HG03175 (cell line): ENCODE results near the gene NBPF1.
"Not testable (repeated sequence)": the region's sequence is repeated elsewhere in the genome, so short reads cannot be mapped to it uniquely, and the experiment has no call there.

Source experiments
- ATAC-seq: cut with Tn5 transposase; IDR thresholded peaks from one replicate; pipeline ENCODE4 v1.9.1; 2021; ENCODE audit warnings: mild to moderate bottlenecking, moderate library complexity; ENCODE audit not compliant: unreplicated experiment

The NBPF1 gene

DNA sequence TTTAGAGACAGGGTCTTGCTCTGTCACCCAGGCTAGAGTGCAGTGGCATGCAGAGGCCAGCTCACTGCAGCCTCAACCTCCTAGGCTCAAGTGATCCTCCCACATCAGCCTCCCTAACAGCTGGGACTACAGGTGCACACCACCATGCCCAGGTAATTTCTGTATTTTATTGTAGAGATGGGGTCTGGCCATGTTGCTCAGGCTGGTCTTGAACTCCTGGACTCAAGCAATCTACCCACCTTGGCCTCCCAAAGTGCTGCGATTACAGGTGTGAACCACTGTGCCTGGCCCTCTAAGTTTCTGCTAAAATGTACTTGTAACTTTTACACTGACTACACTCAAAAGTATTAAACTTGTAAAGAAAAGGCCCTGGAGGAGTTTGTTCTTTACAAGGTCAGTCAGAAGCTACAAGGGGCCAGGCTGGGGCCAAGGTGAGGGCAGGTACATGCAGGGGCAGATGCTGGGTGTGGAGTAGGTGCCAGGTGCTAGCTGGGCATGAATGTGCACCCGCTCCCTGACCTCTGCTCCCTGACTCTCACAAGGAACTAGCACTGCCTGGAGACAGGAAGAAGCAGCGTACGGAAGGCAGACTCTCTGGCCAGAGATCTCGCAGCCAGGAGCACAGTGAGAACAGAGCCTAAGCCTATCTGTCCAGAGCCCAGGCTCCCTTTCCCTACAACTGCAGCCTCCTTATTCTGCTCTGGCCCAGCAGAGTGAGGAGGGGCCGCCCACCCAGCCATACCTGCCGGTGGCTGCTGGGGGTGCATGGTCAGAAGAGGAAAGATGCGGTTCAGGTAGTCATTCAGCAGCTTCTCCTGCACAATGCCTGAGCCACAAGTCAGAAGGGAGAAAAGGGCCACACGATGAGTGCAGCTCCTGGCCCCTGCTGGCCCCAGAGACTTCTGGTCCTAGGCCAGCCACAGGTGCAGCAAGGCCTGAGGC, 28.9 kb upstream of the NBPF1 start:
- ATAC-seq: not testable (repeated sequence)

DNA sequence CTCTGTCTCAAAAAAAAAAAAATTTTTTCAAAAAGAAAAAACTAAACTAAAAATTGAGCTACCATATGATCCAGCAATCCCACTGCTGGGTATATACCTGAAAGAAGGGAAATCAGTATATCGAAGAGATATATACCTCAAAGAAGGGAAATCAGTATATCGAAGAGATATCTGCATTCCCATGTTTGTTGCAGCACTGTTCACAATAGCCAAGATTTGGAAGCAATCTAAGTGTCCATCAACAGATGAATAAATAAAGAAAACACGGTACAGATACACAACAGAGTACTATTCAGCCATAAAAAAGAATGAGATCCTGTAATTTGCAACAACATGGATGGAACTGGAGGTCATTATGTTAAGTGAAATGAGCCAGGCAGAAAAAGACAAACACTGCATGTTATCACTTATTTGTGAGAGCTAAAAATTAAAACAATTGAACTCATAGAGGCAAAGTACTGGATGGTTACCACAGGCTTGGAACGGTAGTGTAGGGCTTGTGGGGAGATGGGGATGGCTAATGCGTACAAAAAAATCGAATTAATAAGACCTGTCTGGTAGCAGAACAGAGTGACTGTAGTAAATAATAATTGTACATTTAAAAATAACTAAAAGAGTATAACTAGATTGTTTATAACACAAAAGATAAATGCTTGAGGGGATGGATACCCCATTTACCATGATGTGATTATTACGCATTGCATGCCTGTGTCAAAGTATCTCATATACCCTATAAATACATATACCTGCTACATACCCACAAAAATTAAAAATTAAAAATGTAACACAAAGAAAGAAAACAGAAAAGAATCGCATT, 28.0 kb upstream of the NBPF1 start:
- not testable (repeated sequence) for ATAC-seq

DNA sequence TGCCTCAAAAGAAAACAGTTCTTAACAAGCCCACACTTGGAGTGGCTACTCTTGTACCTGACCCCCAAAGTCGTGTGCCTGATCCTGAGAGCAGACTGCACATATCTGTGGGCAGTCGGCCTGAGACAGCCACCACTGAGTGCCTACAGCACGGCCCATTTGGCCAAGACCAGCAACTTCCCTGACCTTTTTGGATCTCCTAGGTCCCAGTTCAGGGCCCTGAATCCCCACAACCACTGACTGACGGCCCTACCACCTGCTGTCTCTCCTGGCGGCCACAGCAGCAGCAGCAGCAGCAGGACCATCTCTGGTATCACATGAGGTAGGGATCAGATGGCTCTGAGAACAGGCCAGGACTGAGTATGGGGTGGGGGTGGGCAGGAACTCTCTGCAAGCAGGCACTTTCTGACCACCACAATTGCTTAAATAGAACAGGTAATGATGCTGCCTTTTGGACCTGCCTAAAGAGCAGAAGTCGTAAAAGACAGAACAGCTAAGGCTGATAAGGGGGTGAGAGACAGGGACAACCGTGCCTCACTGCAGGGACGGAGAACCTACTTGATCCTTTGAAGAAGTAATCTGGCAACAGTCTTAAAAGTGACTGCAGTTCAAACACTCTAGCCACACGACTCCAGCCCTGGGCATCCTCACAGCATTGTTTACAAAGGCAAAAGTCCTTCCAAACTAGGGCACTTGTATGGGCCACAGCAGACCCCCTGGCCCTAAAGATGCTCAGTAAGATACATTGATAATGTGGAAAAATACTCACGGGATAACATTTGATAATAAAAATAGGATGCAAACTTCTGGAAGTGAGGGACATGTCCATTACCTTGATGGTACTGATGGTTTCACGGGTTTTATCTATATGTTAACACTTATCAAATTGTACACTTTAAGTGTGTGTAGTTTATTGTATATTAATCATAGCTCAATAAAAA, 26.0 kb upstream of the NBPF1 start:
- not testable (repeated sequence) for ATAC-seq

DNA sequence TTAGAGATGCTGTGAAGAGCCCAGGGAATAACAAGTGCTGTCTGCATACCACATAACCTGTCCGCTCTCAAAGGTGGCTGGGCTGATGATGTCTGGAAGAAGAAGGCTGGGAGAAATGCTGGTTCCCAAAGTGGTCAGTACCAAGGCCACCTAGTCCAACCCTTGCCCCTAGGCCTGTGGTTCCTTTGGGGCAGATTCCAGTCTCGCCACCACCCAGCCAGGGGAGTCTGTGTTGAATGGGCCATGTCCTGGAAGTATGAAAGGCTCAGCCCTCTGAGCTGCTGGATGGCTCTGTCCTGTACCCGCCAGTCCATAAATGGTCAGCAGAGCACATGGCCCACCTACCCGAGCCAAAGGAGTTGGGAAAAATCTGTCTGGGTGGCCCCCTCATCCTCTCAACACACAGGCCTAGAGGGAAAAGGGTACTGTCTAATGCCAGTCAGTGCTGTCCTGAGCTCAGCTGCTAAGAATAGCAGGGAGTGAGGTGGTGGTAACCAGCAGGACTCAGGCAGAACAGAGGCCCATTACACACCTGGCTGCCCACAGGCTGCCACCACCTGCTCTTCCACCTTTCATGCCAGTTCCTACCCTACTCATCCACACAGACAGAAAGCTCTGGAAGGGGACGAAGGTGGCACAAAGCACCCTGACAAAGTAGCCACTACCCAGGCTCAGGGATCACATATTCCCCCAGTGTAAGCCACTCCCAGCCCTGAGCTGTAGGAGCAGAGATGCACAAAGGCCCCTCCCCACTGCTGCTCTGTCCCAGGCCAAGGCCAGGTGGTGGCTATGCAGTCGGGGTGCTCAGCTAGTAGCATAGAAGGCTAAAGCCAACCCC, 24.8 kb upstream of the NBPF1 start:
- ATAC-seq: not testable (repeated sequence)

DNA sequence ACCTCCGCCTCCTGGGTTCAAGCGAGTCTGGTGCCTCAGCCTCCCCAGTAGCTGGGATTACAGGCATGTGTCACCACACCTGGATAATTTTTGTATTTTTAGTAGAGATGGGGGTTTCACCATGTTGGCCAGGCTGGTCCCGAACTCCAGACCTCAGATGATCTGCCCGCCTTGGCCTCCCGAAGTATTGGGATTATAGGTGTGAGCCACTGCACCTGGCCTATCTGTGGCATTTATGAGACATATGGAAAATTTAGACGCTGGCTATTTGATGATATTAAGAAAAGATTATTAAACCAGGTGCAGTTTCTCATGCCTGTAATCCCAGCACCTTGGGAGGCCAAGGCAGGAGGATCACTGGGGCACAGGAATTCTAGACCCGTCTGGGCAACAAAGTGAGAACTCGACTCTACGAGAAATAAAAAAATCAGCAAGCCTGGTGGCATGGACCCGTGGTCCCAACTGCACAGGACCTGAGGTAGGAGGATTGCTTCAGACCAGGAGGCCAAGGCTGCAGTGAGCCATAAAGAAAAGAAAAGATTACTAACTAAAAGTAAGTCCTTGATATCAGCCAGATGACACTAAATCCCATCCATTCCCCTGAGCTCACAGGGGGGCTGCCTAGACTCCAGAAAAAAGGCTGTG, 23.3 kb upstream of the NBPF1 start:
- not testable (repeated sequence) for ATAC-seq

DNA sequence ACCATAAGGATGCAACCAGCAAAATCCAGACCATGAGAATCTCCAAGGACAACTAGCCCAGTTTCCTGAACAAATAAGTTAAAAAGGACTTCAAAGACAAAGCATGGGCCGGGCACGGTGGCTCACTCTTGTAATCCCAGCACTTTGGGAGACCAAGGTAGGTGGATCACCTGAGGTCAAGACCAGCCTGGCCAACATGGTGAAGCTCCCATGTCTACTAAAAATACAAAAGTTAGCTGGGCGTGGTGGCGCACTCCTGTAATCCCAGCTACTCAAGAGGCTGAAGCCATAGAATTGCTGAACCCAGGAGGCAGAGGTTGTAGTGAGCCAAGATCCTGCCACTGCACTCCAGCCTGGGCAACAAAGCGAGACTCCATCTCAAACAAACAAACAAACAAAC, 22.6 kb upstream of the NBPF1 start:
- not testable (repeated sequence) for ATAC-seq

DNA sequence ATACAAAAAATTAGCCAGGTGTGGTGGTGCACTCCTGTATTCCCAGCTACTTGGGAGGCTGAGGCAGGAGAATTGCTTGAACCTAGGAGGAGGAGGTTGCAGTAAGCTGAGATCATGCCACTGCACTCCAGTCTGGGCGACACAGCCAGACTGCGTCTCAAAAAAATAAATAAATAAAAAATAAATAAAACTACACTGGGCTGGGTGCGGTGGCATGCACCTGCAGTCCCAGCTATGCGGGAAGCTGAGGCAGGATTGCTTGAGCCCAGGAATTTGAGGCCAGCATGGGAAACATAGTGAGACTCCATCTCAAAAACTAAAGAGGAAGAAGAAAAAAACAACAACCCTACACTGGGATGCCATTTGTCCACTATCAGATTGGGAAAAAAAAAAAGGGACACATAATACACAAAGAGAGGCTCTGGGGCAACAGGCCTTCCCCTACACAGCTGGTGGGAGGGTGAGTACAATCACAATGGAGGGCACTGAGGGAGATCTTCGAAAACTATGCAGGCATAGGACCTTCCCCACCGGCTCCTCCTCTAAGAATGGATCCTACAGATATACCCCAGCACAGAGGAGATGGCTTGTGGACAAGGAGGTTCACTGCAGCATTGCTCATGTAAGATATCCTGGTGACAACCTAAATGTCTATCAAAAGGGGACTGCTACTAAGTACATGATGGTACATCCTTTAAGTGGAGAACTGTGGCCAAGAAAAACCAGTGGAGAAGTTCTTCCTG, 20.3 kb upstream of the NBPF1 start:
- not testable (repeated sequence) for ATAC-seq

DNA sequence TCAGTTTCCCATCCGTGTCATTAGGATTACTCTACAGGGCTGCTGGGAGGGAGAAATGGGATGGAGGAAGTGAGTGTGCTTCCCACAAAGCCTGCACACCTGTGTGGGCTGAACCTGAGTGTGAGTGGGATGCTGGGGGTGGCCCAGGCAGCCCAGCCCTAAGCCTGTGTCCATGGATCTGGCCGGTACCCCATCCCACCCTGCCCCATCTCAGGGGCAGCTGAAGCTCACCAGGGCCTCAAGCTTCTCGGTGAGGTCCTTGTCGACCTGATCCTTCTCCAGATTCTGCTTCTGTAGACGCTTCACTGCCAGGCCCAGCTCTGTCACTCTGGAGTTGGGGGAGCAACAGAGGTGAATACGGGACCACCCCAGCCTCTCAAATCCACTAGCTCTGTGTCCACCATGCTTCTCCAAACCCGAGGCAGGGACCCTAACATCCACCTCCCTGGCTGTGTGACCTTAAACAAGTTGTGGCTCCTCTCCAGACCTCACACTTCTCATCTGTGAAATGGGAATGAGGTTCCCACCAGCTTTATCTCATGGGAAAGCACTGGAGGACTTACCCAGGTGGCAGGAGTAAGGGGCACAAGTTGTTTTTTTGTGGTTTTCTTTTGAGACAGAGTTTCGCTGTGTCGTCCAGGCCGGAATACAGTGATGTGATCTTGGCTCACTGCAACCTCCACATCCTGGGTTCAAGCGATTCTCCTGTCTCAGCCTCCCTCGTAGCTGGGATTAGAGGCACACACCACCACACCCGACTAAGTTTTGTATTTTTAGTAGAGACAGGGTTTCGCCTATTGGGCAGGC, 18.9 kb upstream of the NBPF1 start:
- not testable (repeated sequence) for ATAC-seq

DNA sequence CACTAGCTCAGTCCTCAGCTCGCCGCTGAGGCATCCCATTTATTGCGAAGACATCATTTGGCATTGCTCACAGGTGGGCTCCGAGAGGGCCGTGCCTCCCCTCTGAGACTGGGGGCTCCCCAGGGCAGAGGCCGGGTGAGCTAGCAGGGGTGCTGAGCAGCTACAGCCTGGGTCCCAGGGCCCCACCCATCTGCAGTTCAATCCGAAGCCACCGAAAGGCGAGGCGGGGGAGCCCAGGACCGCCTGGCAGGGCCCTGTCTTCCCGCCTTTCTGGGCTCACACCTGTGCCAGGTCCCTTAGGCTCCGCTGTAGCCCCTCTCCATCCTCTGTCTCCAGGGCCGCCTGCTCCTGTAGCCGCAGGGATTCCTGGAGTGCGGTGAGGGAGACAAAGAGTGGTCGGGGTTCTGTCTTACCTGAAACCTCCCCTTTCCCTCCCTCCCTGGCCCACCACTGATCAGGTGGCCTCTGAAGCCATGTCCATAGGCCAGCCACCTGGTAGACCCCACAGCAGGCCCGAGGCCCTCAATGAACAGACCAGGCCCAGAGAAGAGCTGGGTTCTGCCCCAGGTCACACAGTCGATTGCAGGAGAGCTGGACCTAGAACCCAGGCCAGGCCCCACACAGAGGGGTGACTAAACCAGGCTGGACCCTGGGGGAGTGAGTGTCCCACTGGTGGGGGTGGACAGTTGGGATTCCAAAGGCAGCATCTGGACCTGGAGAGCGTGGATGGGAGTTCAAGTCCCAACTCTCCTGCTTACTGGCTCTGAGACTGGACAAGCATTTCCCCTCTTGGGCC, 18.1 kb upstream of the NBPF1 start:
- ATAC-seq: no peak

DNA sequence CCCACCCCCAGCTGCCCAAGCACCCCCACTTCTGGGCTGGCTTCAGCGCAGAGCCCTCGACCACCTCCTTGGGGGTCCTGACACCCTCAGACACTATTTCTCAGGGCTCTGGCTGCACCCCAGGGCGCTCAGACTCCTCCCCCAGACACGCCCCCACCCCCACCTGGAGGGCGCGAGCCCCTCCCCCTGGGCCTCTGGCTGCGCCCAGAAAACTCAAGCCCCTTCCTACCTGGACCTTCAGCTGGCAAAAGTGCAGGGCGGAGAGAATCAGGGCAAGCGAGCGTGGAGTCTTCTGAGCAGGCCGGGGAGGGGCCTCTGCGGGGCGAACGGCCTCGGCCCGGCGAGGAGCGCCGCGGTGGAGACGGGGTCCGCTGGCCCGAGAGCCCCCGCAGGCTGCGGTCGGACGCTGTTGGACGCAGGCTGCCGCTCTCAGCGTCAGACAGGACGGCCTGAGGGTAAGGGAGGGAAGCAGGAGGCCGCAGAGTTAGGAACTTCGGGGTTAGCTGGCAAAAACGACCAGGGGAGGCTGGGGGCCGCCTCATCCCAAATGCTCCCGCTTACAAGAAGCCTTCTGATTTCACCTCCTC, 17.4 kb upstream of the NBPF1 start:
- ATAC-seq: no peak

DNA sequence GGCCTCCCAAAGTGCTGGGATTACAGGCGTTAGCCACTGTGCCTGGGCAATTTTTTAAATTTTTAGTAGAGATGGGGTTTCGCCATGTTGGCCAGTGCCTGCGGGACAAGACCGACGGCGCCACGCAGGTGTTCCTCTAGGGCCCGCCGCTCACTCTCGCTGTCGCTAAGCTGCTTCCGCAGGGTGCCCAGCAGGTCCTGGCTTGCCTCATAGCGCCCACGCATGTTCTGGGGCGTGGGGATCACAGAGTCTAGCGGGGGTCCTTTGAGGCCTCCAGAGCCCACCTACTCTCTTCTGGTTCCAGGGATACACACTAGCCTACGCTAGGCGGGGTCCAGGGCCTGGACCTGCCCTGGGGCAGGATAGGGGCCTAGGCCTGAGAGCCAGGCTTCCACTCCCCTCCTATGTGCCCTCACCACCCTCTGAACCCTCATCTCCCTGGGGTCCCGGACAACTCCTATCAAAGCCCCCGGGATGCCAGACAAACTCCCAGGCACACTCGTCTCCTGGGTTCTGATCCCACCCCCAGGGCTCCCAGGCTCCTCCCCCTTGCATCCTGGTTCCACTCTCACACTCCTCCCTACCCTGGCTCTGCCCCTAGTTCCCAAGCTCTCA, 16.7 kb upstream of the NBPF1 start:
- ATAC-seq: not testable (repeated sequence)

DNA sequence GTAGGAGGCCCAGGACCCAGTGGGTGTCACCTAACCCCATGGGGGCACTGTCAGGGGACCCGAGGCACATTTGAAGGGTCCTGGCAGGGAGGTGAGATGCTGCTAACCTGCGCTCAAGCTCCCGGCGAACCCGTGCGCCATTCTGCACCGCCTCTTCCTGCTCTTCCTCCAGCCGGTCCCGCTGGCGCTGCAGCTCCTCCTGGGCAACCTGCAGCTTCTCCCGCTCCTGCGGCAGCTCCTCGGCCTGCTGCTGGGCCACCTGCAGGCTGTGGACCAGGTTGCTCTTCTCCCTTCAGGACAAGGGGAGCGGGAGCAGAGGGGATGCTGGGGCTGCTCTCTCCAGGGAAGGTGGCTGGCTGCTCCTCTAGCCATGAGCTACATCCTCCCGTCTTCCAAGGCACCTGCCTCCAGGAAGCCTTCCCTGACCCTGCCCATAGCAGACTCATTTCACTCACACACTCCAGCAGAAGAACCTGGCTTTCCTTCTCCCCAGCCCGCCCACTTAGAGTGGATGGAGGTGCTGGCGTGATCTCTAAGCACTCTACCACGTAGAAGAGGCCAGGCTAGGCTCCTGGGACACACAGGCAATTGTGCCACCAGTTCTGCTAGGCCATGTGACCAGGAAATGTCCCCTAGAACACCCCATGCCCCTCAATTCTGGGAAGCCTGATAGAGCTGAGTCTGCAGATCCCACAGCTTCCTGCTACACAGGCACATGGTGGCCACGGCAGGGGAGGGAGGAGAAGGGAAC, 15.2 kb upstream of the NBPF1 start:
- ATAC-seq: no peak

DNA sequence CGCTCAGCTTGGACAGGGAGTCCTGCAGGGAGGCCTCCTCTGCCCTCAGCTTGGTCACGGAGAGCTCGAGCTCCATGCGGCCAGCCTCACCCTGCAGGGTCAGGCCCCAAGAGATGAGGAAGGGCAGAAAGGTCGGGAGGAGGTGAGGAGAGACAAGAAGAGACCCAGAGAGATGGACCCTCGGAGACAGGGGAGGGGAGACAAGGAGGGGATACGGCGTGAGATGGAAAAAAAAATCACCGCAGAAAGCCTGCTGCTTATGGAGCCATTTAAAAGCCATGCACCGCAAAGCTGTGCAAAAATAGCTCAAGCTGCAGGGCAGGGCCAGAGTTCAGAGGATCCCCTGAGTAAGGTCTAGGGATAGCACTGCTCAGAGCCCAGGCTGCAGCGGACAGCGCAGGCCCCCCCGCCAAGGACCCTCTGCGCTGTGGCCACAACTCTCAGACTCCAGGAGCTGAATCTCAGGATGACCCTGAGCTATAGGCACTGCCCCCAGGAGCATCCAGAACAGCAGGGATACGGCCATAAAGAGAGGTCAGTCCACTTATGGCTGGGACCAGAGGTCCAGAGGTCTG, 13.1 kb upstream of the NBPF1 start:
- not testable (repeated sequence) for ATAC-seq

DNA sequence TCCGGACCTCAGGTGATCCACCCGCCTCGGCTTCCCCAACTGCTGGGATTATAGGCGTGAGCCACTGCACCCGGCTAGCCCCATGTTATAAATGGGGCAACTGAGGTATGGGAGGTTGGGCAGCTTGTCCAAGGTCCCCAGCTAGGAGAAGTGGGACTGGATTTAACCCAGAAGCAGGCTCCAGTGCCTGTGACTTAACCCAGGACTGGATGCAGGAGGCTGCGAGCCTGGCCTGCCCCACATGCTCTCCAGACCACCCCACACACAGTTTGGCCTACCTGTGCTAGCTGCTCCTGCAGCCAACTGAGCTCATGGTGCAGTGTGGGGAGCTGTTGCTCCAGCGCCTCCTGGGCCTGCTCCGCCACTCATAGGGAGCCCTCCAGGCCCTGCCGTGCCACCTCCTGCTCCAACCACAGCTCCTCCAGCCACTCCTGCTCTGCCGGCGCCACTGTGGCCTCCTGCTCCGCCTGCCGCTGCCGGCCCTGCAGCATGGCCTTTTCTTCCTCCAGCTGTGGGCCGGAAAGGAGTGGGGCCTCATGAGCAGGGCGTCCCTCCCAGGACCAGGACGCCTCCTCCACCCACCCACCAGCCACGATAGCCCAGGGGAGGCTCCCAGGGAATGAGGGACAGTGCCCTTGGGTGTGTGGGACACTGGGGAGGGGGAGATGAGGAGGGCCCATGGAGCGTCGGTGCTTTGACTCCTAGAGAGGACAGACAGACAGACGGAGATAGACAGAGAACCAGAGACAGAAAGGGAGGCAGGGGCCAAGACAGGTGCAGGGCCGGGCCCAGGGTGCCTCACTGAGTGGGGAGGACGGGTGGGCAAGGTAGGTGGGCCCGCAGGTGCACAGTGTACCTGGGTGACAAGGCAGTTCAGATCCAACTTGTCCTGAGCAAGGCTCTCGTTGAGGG, 12.4 kb upstream of the NBPF1 start:
- ATAC-seq: no peak
